A549 (cell line): ENCODE data around the gene MRPS33. TPM values are rescaled to one million over a fixed set of nuclear protein-coding genes. Genes with fewer than 3 reads are reported as not detected.
"Not testable (repeated sequence)": the region's sequence is repeated elsewhere in the genome, so short reads cannot be mapped to it uniquely, and the experiment has no call there.

Experiments
- ATAC-seq, 2 experiments: fragments of 200-7000 bp in 1 of 2; fragments of >200 bp in 1 of 2; cut with Nextera tagmentation in 1 of 2; cut with Tn5 transposase in 1 of 2; 3 replicates each; pipeline versions ENCODE4 v1.8.0 to v1.9.1; 2018 to 2020; ENCODE audit warnings: mild to moderate bottlenecking in 1 of 2, moderate library complexity in 1 of 2
- CTCF ChIA-PET: fragments of 300-600 bp; sonication (Branson Sonifier 250); formaldehyde crosslinking; extraction: SDS; loops from one replicate; lab custom pipeline; 2021; ENCODE audit warnings: antibody characterized with exemption, inconsistent platforms; lab: Yijun Ruan, JAX
- POLR2A ChIA-PET: fragments of 350-600 bp; formaldehyde crosslinking; extraction: SDS; loops from one replicate; lab custom pipeline; 2021; ENCODE audit warnings: antibody characterized with exemption, inconsistent platforms; lab: Yijun Ruan, JAX
- DNase-seq, 2 experiments: peaks; one replicate each; pipeline versions ENCODE4 v3.0.0 to v3.0.0-alpha.2; 2011 to 2016; ENCODE audit warnings: low read depth in 1 of 2, low spot score in 1 of 2
- FAIRE-seq: peaks from 2 replicates; lab custom pipeline; 2011; peaks lifted over from hg19 to GRCh38; lab: Jason Lieb, UNC
- H3K27ac ChIP-seq, 2 experiments: fragments of >200 bp; sonication (Bioruptor Twin); formaldehyde crosslinking; 3 replicates each; pipeline ENCODE4 v1.5.1; 2016 to 2017
- H3K4me1 ChIP-seq: fragments of >200 bp; sonication (Bioruptor Twin); formaldehyde crosslinking; 3 replicates; pipeline ENCODE4 v1.6.1; 2016
- H3K4me2 ChIP-seq: fragments of >200 bp; sonication (Bioruptor Twin); formaldehyde crosslinking; 3 replicates; pipeline ENCODE4 v1.6.1; 2016
- H3K4me3 ChIP-seq: fragments of >200 bp; sonication (Bioruptor Twin); formaldehyde crosslinking; 3 replicates; pipeline ENCODE4 v1.5.1; 2016
- H3K9me3 ChIP-seq: fragments of >200 bp; sonication (Bioruptor Twin); formaldehyde crosslinking; 3 replicates; pipeline ENCODE4 v1.6.1; 2016
- CEBPB ChIP-seq, 2 experiments: fragments of >200 bp in 1 of 2; sonication (Bioruptor Twin) in 1 of 2; formaldehyde crosslinking in 1 of 2; IDR thresholded peaks; 2 replicates each; pipeline ENCODE4 v1.6.1; 2012 to 2016
- EHF ChIP-seq: fragments of 250-450 bp; sonication (Bioruptor Pico); IDR thresholded peaks from 2 replicates; pipeline ENCODE4 v1.5.0; 2020; ENCODE audit warnings: mild to moderate bottlenecking
- FOSL2 ChIP-seq, 2 experiments: fragments of 450-650 bp in 1 of 2; fragments of >200 bp in 1 of 2; sonication (Bioruptor Twin) in 1 of 2; formaldehyde crosslinking; IDR thresholded peaks; 2 replicates each; pipeline versions ENCODE4 v1.5.0 to v1.6.1; 2016 to 2020; ENCODE audit warnings: mild to moderate bottlenecking in 1 of 2, moderate library complexity in 1 of 2
- GATA3 ChIP-seq: IDR thresholded peaks from 2 replicates; pipeline ENCODE4 v1.6.1; 2012; ENCODE audit warnings: borderline replicate concordance
- JUNB ChIP-seq: fragments of >200 bp; sonication (Bioruptor Twin); formaldehyde crosslinking; IDR thresholded peaks from 2 replicates; pipeline ENCODE4 v1.6.1; 2016
- KDM1A ChIP-seq: fragments of 200-600 bp; sonication (generic); IDR thresholded peaks from 2 replicates; pipeline ENCODE4 v1.6.1; 2016; ENCODE audit warnings: low read depth, mild to moderate bottlenecking
- MAFK ChIP-seq: fragments of 450-650 bp; IDR thresholded peaks from 2 replicates; pipeline ENCODE4 v1.6.1; 2014; ENCODE audit not compliant: partially characterized antibody
- NFE2L2 ChIP-seq: fragments of 150-350 bp; conservative IDR thresholded peaks from 2 replicates; pipeline ENCODE4 v1.6.1; 2014; ENCODE audit warnings: low read length
- PBX3 ChIP-seq: IDR thresholded peaks from 2 replicates; pipeline ENCODE4 v1.6.1; 2012
- RNF2 ChIP-seq: fragments of 200-600 bp; sonication (generic); IDR thresholded peaks from 2 replicates; pipeline ENCODE4 v1.6.1; 2016; ENCODE audit warnings: low read depth, mild to moderate bottlenecking, antibody characterized with exemption, moderate library complexity, borderline replicate concordance
- WGBS: methylation state at CpG from one replicate; pipeline ENCODE4 v1.1.6; 2017; ENCODE audit errors: missing lambda C conversion rate; 5-methylcytosine and 5-hydroxymethylcytosine counted together
- polyA plus RNA-seq, 4 experiments: library from polyadenylated mRNA; depleted of rRNA in 3 of 4; stranded (reverse); fragments of >200 nt; fragmentation: RNase III in 1 of 4; extraction: RNeasy Plus Mini Kit Qiagen cat#74134 plus additional on column Dnase treatment in 1 of 4; gene quantifications; 2 replicates in 3 of 4; 3 replicates in 1 of 4; pipeline ENCODE4 v1.2.3, GENCODE V29; 2011 to 2017

The MRPS33 gene
- polyA plus RNA-seq, 2 of the 4 experiments (the other 2 are of a cell fraction), result 120 to 186 TPM

GRCh38 chr7:141042222-141043193, 27.8 kb upstream of the MRPS33 start:
- CTCF ChIA-PET, result interaction anchor here (0.6 to 1.2 kb wide), 4 partner anchors 21 to 608 kb away, joined by 3 to 4 read pairs (median 3); no protein-coding TSS in a partner anchor
- H3K4me3 ChIP-seq, result no peak overlapping the region
- ATAC-seq, result peak; percentile 86 to 90
- H3K4me1 ChIP-seq, result peaks cover 35% of the 10 kb centered on the region
- POLR2A ChIA-PET, result interaction anchor here (0.7 to 1.0 kb wide), 2 partner anchors 28 to 139 kb away, joined by 3 to 11 read pairs; partner anchors contain the start of gene MRPS33
- peak overlapping the region; percentile 54 to 73 for H3K27ac ChIP-seq
- DNase-seq, result peak; percentile 28 to 78
- FAIRE-seq, result no peak
- 28% methylated on average over 14 of the region's 14 CpGs for WGBS
- H3K9me3 ChIP-seq, result no peaks in the 10 kb centered on the region
- TF ChIP-seq FOSL2 (IDR thresholded peaks at IDR 0.05), result no peak
- peak; percentile 40; the same call in 1 of the 2 replicates for TF ChIP-seq FOSL2 (CRISPR knock-in tag; IDR thresholded peaks at IDR 0.05)
- TF ChIP-seq MAFK, result no peak
- TF ChIP-seq NFE2L2, result no peak
- no peak for TF ChIP-seq RNF2
- peak; percentile 73 to 92; a peak in 3 of 4 replicates for TF ChIP-seq CEBPB (IDR thresholded peaks at IDR 0.05)
- no peak for TF ChIP-seq KDM1A
- no peak for TF ChIP-seq PBX3
- 0 out of 2 replicates have a peak, but pooled peaks have one; percentile 40 for TF ChIP-seq JUNB
- H3K4me2 ChIP-seq, result peak overlapping the region; percentile 54

DNA sequence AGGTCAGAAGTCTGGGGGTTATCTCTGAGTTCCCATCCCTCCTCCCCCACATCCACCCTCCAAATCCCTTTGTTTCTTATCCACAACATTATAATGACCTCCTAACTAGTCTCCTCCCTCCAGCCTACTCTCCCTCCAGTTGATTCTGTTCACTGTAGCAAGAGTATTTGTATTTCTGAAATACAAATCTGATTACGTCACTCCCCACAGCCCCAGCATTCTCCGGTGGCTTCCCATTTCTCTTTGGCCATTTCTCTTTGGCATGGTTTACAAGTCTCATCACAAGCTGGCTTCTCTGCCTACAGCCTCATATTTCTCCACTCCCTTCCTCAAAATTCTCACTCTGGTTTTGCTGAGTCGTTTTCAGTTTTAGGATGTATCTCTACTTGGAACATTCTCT, 24.6 kb upstream of the MRPS33 start:
- peak; percentile 44 to 58; a peak in 3 of 6 replicates for ATAC-seq
- ChIA-PET POLR2A (no interaction called here), CTCF (interaction anchor here (0.6 kb wide), 1 partner anchor 629 kb away, joined by 3 read pairs; no protein-coding TSS in a partner anchor)
- no peak for FAIRE-seq
- WGBS, result 15% methylated on average over 3 of the region's 3 CpGs
- peaks cover 24% of the 10 kb centered on the region for H3K4me1 ChIP-seq
- no peak for TF ChIP-seq GATA3
- TF ChIP-seq EHF, result no peak
- no peak overlapping the region for H3K4me3 ChIP-seq
- DNase-seq, result peak in 1 of 2 experiments; percentile 35
- H3K9me3 ChIP-seq, result no peaks in the 10 kb centered on the region
- H3K27ac ChIP-seq, result peak overlapping the region; percentile 51 to 70; a peak in 5 of 6 replicates
- peak overlapping the region; percentile 76 for H3K4me2 ChIP-seq

GRCh38 chr7:141038100-141038499, 23.3 kb upstream of the MRPS33 start:
- H3K27ac ChIP-seq, CTCF ChIA-PET, H3K9me3 ChIP-seq, H3K4me3 ChIP-seq, FAIRE-seq, DNase-seq, ATAC-seq, H3K4me2 ChIP-seq, POLR2A ChIA-PET: not testable (repeated sequence)
- WGBS, result 75% methylated on average over 2 of the region's 3 CpGs
- H3K4me1 ChIP-seq, result peaks cover 23% of the 10 kb centered on the region

DNA sequence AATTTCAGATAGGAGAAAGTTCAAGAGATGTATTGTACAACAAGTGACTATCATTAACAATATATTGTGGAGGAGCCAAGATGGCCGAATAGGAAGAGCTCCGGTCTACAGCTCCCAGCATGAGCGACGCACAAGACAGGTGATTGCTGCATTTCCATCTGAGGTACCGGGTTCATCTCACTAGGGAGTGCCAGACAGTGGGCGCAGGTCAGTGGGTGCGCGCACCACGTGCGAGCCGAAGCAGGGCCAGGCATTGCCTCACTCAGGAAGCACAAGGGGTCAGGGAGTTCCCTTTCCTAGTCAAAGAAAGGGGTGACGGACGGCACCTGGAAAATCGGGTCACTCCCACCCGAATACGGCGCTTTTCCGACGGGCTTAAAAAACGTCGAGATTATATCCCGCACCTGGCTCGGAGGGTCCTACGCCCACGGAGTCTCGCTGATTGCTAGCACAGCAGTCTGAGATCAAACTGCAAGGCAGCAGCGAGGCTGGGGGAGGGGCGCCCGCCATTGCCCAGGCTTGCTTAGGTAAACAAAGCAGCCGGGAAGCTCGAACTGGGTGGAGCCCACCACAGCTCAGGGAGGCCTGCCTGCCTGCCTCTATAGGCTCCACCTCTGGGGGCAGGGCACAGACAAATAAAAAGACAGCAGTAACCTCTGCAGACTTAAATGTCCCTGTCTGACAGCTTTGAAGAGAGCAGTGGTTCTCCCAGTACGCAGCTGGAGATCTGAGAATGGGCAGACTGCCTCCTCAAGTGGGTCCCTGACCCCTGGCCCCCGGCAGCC, 18.0 kb upstream of the MRPS33 start:
- H3K4me1 ChIP-seq, ATAC-seq, FAIRE-seq, CTCF ChIA-PET, H3K4me3 ChIP-seq, DNase-seq, H3K4me2 ChIP-seq, H3K27ac ChIP-seq, POLR2A ChIA-PET: not testable (repeated sequence)
- H3K9me3 ChIP-seq, result peaks cover 14% of the 10 kb centered on the region
- WGBS, result 73% methylated on average over 29 of the region's 33 CpGs

DNA sequence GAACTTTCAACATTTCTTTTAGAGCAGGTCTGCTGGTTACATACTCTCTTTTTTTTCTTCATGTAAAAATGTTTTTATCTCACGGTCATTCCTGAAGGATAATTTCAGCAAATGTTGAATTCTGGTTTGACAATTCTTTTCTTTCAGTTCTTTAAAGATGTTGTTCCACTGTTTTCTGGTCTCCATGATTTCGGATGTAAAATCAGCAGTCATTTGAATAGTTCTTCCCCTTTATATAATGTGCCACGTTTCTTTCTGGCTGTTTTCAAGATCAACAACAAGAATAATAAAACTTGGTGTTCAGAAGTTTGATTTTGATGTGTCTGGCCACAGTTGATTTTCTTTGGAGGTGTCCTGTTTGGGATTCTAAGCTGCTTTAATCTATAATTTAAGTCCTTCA, 14.0 kb upstream of the MRPS33 start:
- no peak for TF ChIP-seq GATA3
- TF ChIP-seq RNF2, result no peak
- H3K9me3 ChIP-seq, result peaks cover 28% of the 10 kb centered on the region
- no peak for ATAC-seq
- H3K4me3 ChIP-seq, result no peak overlapping the region
- POLR2A ChIA-PET, result no interaction called here
- CTCF ChIA-PET, result no interaction called here
- no peak for DNase-seq
- no peaks in the 10 kb centered on the region for H3K4me1 ChIP-seq
- no peak overlapping the region for H3K4me2 ChIP-seq
- no peak overlapping the region for H3K27ac ChIP-seq
- no peak for FAIRE-seq
- 15% methylated on average over 3 of the region's 3 CpGs for WGBS
